Gastrocnemius medialis (tissue), 4 donors: ENCODE data around the gene SLC35E2B. TPM values are rescaled to one million over a fixed set of nuclear protein-coding genes. Genes with fewer than 3 reads are reported as not detected.
A peak's percentile ranks its signal among the peaks of the same experiment; 100 is the strongest.

ENCODE experiments used
- ATAC-seq, 2 donors: fragments of 150-250 bp; one replicate each; pipeline ENCODE4 v1.9.1; 2016
- DNase-seq, 2 donors: peaks; one replicate each; pipeline ENCODE4 v3.0.0-alpha.2; 2019
- H3K27ac ChIP-seq, 4 donors: fragments of 200-600 bp; sonication (generic); 1 replicate in 1 of 4; 2 replicates in 3 of 4; pipeline ENCODE4 v1.5.1; 2016 to 2018; ENCODE audit warnings: mild to moderate bottlenecking in 2 of 4, moderate library complexity in 1 of 4
- H3K27me3 ChIP-seq, 3 donors: fragments of 200-600 bp; sonication (generic) in 2 of 3; 1 replicate in 1 of 3; 2 replicates in 2 of 3; pipeline versions ENCODE4 v1.5.1 to v1.6.0; 2016 to 2019; ENCODE audit warnings: mild to moderate bottlenecking in 1 of 3, moderate library complexity in 1 of 3
- H3K36me3 ChIP-seq, 2 donors: fragments of 200-600 bp; sonication (generic) in 1 of 2; one replicate each; pipeline ENCODE4 v1.5.1; 2017 to 2018
- H3K4me1 ChIP-seq, 2 donors: fragments of 200-600 bp; sonication (generic) in 1 of 2; one replicate each; pipeline ENCODE4 v1.5.1; 2016 to 2017; ENCODE audit warnings: mild to moderate bottlenecking in 2 of 2
- H3K4me3 ChIP-seq, 4 donors: fragments of 200-600 bp; sonication (generic) in 3 of 4; 1 replicate in 1 of 4; 2 replicates in 3 of 4; pipeline ENCODE4 v1.5.1; 2016 to 2019; ENCODE audit warnings: mild to moderate bottlenecking in 2 of 4
- H3K9me3 ChIP-seq, 3 donors: fragments of 200-600 bp; sonication (generic) in 2 of 3; 1 replicate in 1 of 3; 2 replicates in 2 of 3; pipeline ENCODE4 v1.5.1; 2016 to 2019
- POLR2A ChIP-seq, 2 donors: fragments of 450-650 bp; IDR thresholded peaks; one replicate each; pipeline ENCODE4 v1.6.1; 2017; ENCODE audit warnings: antibody characterized with exemption in 2 of 2, mild to moderate bottlenecking in 2 of 2, moderate library complexity in 2 of 2
- in situ Hi-C, 4 donors: fragments of 200-750 bp; cut with MboI; loops; one replicate each; pipeline versions ENCODE4 v1.15.0 to v1.8.0; 2017; ENCODE audit warnings: low sequenced_read_pairs in 4 of 4
- intact Hi-C: fragments of 100-400 bp; cut with DNase I; formaldehyde crosslinking; loops from one replicate; pipeline ENCODE4 v1.15.1; 2023; ENCODE audit warnings: low total_unique reads
- total RNA-seq, 4 donors: library from RNA; depleted of rRNA; stranded (reverse); fragments of >200 nt; gene quantifications; one replicate each; pipeline versions ENCODE4 v1.1.0 to v1.2.3, GENCODE V29; 2016
- TF ChIP-seq, protein P1 (sequence below), 5 experiments: fragments of 450-650 bp in 3 of 5; fragments of 200-600 bp in 2 of 5; sonication (generic) in 2 of 5; IDR thresholded peaks in 4 of 5; conservative IDR thresholded peaks in 1 of 5; 1 replicate in 4 of 5; 2 replicates in 1 of 5; pipeline ENCODE4 v1.5.1; 2016 to 2019; ENCODE audit warnings: antibody characterized with exemption in 5 of 5, mild to moderate bottlenecking in 3 of 5, moderate library complexity in 3 of 5

Gene SLC35E2B
- total RNA-seq, 4 donors from 2014 or later = 13.5 to 21.8 (median 15.2) TPM

GRCh38 chr1:1616045-1616790 is 76.4 kb downstream of the SLC35E2B start:
- peaks cover 0 to 6% of the 10 kb centered on the region in 2 donors for H3K36me3 ChIP-seq
- intact Hi-C loops (loop anchor here (5.0 kb wide), 1 partner anchor 104 kb away; the partner anchor contains the start of gene ATAD3A), in situ Hi-C loops (no loop called here)
- TF ChIP-seq, protein P1, sequence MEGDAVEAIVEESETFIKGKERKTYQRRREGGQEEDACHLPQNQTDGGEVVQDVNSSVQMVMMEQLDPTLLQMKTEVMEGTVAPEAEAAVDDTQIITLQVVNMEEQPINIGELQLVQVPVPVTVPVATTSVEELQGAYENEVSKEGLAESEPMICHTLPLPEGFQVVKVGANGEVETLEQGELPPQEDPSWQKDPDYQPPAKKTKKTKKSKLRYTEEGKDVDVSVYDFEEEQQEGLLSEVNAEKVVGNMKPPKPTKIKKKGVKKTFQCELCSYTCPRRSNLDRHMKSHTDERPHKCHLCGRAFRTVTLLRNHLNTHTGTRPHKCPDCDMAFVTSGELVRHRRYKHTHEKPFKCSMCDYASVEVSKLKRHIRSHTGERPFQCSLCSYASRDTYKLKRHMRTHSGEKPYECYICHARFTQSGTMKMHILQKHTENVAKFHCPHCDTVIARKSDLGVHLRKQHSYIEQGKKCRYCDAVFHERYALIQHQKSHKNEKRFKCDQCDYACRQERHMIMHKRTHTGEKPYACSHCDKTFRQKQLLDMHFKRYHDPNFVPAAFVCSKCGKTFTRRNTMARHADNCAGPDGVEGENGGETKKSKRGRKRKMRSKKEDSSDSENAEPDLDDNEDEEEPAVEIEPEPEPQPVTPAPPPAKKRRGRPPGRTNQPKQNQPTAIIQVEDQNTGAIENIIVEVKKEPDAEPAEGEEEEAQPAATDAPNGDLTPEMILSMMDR (IDR thresholded peaks at IDR 0.05 in 4 of 5, conservative IDR thresholded peaks at IDR 0.05 in 1 of 5) = peak in 1 of 5 experiments; percentile 13
- TF ChIP-seq POLR2A (IDR thresholded peaks at IDR 0.05) = no peak
- DNase-seq = no peak
- peak; percentile 17 to 23 for ATAC-seq
- H3K4me3 ChIP-seq = peak overlapping the region; percentile 82 to 99 (median 89)
- peaks cover 48 to 49% of the 10 kb centered on the region in 2 donors for H3K4me1 ChIP-seq
- H3K9me3 ChIP-seq = no peaks in the 10 kb centered on the region
- H3K27ac ChIP-seq = peak overlapping the region; percentile 98 to 100 (median 100)
- H3K27me3 ChIP-seq = no peaks in the 10 kb centered on the region

DNA sequence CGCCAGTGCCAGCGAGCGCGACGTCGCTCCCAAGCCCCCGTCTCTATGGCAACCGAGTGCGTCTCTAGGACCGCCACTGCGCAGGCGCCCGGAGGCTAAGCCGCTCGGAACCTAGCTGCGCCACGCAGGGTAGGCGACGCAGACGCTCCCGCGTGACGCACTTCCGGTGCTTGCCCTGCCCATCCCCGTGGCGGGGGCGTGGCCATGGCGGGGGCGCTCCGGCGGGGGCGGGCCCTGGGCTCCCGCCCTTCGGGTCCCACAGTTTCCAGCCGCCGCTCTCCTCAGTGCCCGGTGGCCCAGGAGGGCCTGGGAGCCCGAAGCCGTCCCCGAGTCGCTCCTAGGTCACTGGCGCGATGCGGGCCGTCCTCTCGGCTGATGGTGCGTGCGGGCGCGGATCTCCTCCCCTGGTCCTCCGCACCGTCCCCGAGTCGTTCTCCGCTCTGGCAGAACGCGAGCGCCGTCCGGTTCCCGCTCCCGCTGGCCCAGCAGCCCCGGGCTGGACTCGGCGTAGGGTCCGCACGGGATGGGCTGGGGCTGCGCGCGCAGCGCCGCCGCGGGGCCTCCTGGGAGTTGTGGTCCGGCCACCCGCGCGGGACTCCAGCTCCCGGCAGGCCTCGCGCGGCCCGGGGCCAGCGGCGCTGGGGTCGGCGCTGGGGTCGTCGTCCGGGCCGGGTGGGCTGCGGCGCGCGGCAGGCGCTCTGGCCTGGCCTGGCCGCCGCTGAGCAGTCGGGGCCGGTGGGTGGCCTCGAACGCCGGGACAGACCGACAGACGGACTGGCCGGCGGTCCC is 77.1 kb downstream of the SLC35E2B start, which contains the start of gene MIB2:
Gene MIB2 (plus strand): TSS at position 245 of the 789 bp plus-strand sequence. CDS start 7,953 bp downstream, outside the sequence.
- in situ Hi-C loops = no loop called here
- Histone ChIP-seq H3K36me3 (peaks cover 0 to 6% of the 10 kb centered on the region in 2 donors), H3K27me3 (no peaks in the 10 kb centered on the region), H3K4me3 (peak within 1 kb of the TSS; percentile 82 to 99 (median 89)), H3K4me1 (peaks cover 41 to 42% of the 10 kb centered on the region in 2 donors), H3K27ac (peak within 1 kb of the TSS; percentile 98 to 100 (median 100)), H3K9me3 (no peaks in the 10 kb centered on the region)
- TF ChIP-seq, protein P1 (IDR thresholded peaks at IDR 0.05 in 4 of 5, conservative IDR thresholded peaks at IDR 0.05 in 1 of 5) = peak in 1 of 5 experiments; percentile 16
- TF ChIP-seq POLR2A (IDR thresholded peaks at IDR 0.05) = peak; percentile 86 to 90
- ATAC-seq (peak; percentile 83 to 89), DNase-seq (peak; percentile 91 to 92)
- intact Hi-C loops = loop anchor here (1.0 to 5.0 kb wide), 4 partner anchors 41 to 144 kb away; partner anchors contain the start of genes ATAD3A, ATAD3B, CDK11B and SSU72

- Histone ChIP-seq H3K36me3 (peaks cover 0 to 6% of the 10 kb centered on the region in 2 donors), H3K4me1 (peaks cover 35 to 36% of the 10 kb centered on the region in 2 donors), H3K9me3 (no peaks in the 10 kb centered on the region), H3K27me3 (no peaks in the 10 kb centered on the region), H3K27ac (peak overlapping the region; percentile 98 to 100 (median 100)), H3K4me3 (peak overlapping the region; percentile 82 to 99 (median 89))
- intact Hi-C loops (loop anchor here (1.0 to 5.0 kb wide), 4 partner anchors 41 to 144 kb away; partner anchors contain the start of genes ATAD3A, ATAD3B, CDK11B and SSU72), in situ Hi-C loops (no loop called here)
- ATAC-seq = no peak
- DNase-seq = no peak
- TF ChIP-seq, protein P1 (IDR thresholded peaks at IDR 0.05 in 4 of 5, conservative IDR thresholded peaks at IDR 0.05 in 1 of 5) = no peak
- no peak for TF ChIP-seq POLR2A (IDR thresholded peaks at IDR 0.05)
Observed at GRCh38 chr1:1614954-1615255, 77.7 kb downstream of the SLC35E2B start.

GRCh38 chr1:1614204-1614953 is 78.2 kb downstream of the SLC35E2B start:
- peak overlapping the region; percentile 82 to 99 (median 89) for H3K4me3 ChIP-seq
- H3K4me1 ChIP-seq = peaks cover 30 to 31% of the 10 kb centered on the region in 2 donors
- H3K27ac ChIP-seq = peak overlapping the region; percentile 98 to 100 (median 100)
- no peak for ATAC-seq
- DNase-seq = no peak
- TF ChIP-seq, protein P1 (IDR thresholded peaks at IDR 0.05 in 4 of 5, conservative IDR thresholded peaks at IDR 0.05 in 1 of 5) = no peak
- no peak for TF ChIP-seq POLR2A (IDR thresholded peaks at IDR 0.05)
- no peaks in the 10 kb centered on the region for H3K9me3 ChIP-seq
- in situ Hi-C loops (no loop called here), intact Hi-C loops (loop anchor here (2.0 kb wide), 1 partner anchor 44 kb away; the partner anchor contains the start of gene CDK11B)
- peaks cover 0 to 6% of the 10 kb centered on the region in 2 donors for H3K36me3 ChIP-seq
- no peaks in the 10 kb centered on the region for H3K27me3 ChIP-seq
